Lung (tissue), 12 donors: Measurements from ENCODE around the gene RND3. TPM values are rescaled to one million over a fixed set of nuclear protein-coding genes. Genes with fewer than 3 reads are reported as not detected.
A peak's percentile ranks its signal among the peaks of the same experiment; 100 is the strongest.

Source experiments
- ATAC-seq: fragments of 200-7000 bp; cut with Tn5 transposase; one replicate; pipeline ENCODE4 v1.9.1; 2020; ENCODE audit warnings: moderate number of reproducible peaks; ENCODE audit not compliant: insufficient read depth, low FRiP score
- DNase-seq, 3 donors: peaks; one replicate each; pipeline ENCODE4 v3.0.0-alpha.2; 2013 to 2017
- H3K27ac ChIP-seq, 2 donors: one replicate each; pipeline ENCODE4 v1.5.1; 2013; ENCODE audit warnings: mild to moderate bottlenecking in 2 of 2, moderate library complexity in 2 of 2, control low read depth in 1 of 2, inconsistent platforms in 1 of 2, low read depth in 1 of 2, low read length in 1 of 2
- H3K27me3 ChIP-seq, 3 donors: one replicate each; pipeline ENCODE4 v1.5.1; 2013; ENCODE audit warnings: low read length in 2 of 3; ENCODE audit not compliant: control insufficient read depth in 3 of 3, insufficient read depth in 3 of 3
- H3K36me3 ChIP-seq, 4 donors: one replicate each; pipeline ENCODE4 v1.5.1; 2013; ENCODE audit warnings: low read length in 4 of 4, mild to moderate bottlenecking in 1 of 4, moderate library complexity in 1 of 4; ENCODE audit not compliant: control insufficient read depth in 4 of 4, insufficient read depth in 4 of 4
- H3K4me1 ChIP-seq, 5 donors: one replicate each; pipeline ENCODE4 v1.5.1; 2013; ENCODE audit warnings: low read length in 5 of 5, mild to moderate bottlenecking in 2 of 5, moderate library complexity in 1 of 5; ENCODE audit not compliant: control insufficient read depth in 5 of 5, insufficient read depth in 5 of 5
- H3K4me3 ChIP-seq: one replicate; pipeline ENCODE4 v1.5.1; 2013; ENCODE audit warnings: mild to moderate bottlenecking, control low read depth, moderate library complexity
- H3K9ac ChIP-seq, 2 donors: one replicate each; pipeline ENCODE4 v1.5.1; 2013; ENCODE audit warnings: low read length in 2 of 2, control low read depth in 1 of 2; ENCODE audit not compliant: insufficient read depth in 1 of 2
- H3K9me3 ChIP-seq, 4 donors: one replicate each; pipeline ENCODE4 v1.5.1; 2013; ENCODE audit warnings: low read length in 3 of 4, mild to moderate bottlenecking in 1 of 4, moderate library complexity in 1 of 4; ENCODE audit not compliant: control insufficient read depth in 4 of 4, insufficient read depth in 3 of 4
- WGBS, 2 donors: extraction: QIAGEN DNeasy Blood & Tissue Kit; methylation state at CpG; one replicate each; pipeline ENCODE4 v1.1.7; 2013; 5-methylcytosine and 5-hydroxymethylcytosine counted together
- polyA plus RNA-seq, 2 donors: library from polyadenylated mRNA; stranded (reverse); fragments of 200-250 nt; gene quantifications; one replicate each; pipeline ENCODE4 v1.2.1, GENCODE V29; 2013
- total RNA-seq, 2 donors: library from RNA; depleted of rRNA in 1 of 2; stranded (reverse); fragments of >200 nt in 1 of 2; gene quantifications; one replicate each; pipeline ENCODE4 v1.2.1, GENCODE V29; 2014 to 2021
- TF ChIP-seq, protein P1 (sequence below): IDR thresholded peaks from 2 replicates; pipeline ENCODE4 v1.5.1; 2012; ENCODE audit warnings: mild to moderate bottlenecking; ENCODE audit errors: control extremely low read depth, extremely low read depth
- donor health status: control.
- donor health status: control.
- donor health status: Bipolar disorder and iron deficiency.
- donor health status: healthy.
- donor health status: DM: yes; HTN: yes; CAD: no.

RND3 gene
- total and polyA plus RNA-seq, 4 donors = 23.5 to 43.7 (median 33.4) TPM

DNA sequence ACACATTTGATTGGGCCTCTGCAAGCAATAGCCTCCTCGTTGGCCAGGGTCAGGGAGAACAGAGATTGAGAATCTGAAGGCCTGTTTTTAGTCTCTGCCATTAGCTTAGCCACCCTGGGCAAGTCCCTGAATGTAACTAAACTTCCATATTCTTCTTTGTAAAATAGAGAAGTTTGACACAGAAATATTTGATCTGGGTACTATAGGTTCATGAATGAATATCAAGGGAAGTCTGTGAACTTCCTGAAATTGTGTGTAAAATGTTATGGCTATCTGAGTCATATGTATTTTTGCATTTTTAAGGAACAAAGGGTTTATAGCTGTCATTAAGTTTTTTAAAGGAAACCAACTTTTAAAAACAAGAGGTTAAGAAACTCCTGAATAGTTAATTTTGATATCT is 23.2 kb downstream of the RND3 start:
- H3K27ac ChIP-seq = no peak overlapping the region
- peaks cover 0 to 35% (median 3%) of the 10 kb centered on the region in 5 donors for H3K4me1 ChIP-seq
- no peak for ATAC-seq
- no peaks in the 10 kb centered on the region for H3K27me3 ChIP-seq
- 38 to 70% methylated on average over 1 of the region's 1 CpG for WGBS, 2 donors
- DNase-seq = no peak
- no peak overlapping the region for H3K9ac ChIP-seq
- TF ChIP-seq, protein P1, sequence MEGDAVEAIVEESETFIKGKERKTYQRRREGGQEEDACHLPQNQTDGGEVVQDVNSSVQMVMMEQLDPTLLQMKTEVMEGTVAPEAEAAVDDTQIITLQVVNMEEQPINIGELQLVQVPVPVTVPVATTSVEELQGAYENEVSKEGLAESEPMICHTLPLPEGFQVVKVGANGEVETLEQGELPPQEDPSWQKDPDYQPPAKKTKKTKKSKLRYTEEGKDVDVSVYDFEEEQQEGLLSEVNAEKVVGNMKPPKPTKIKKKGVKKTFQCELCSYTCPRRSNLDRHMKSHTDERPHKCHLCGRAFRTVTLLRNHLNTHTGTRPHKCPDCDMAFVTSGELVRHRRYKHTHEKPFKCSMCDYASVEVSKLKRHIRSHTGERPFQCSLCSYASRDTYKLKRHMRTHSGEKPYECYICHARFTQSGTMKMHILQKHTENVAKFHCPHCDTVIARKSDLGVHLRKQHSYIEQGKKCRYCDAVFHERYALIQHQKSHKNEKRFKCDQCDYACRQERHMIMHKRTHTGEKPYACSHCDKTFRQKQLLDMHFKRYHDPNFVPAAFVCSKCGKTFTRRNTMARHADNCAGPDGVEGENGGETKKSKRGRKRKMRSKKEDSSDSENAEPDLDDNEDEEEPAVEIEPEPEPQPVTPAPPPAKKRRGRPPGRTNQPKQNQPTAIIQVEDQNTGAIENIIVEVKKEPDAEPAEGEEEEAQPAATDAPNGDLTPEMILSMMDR = no peak
- H3K4me3 ChIP-seq = no peak overlapping the region
- H3K9me3 ChIP-seq = no peaks in the 10 kb centered on the region
- H3K36me3 ChIP-seq = peaks cover 0 to 15% (median 5%) of the 10 kb centered on the region in 4 donors

DNA sequence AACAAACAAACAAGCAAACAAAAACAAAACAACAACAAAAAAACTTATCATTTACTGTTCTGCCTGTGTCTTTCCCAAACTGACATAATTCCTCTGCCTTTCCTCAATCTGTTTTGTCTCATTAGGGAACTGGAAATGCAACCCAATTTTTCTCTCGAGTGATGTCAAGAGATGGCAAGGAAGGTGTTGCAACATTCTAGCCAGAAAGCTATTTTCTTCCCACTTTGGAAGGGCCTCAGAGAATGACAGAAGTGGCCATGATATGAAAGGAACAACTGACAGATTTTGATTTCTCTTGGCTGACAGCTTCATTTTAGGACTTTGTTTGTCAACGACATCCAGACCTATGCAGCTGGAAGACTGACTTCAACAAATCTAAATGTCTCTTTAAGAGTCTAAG is 24.7 kb downstream of the RND3 start:
- H3K9me3 ChIP-seq = no peaks in the 10 kb centered on the region
- no peak for ATAC-seq
- 58 to 71% methylated on average over 2 of the region's 2 CpGs for WGBS, 2 donors
- H3K4me1 ChIP-seq = peaks cover 0 to 23% (median 3%) of the 10 kb centered on the region in 5 donors
- no peak overlapping the region for H3K9ac ChIP-seq
- H3K27me3 ChIP-seq = no peaks in the 10 kb centered on the region
- TF ChIP-seq, protein P1 = no peak
- H3K36me3 ChIP-seq = peaks cover 0 to 3% (median 0%) of the 10 kb centered on the region in 4 donors
- no peak overlapping the region for H3K27ac ChIP-seq
- peak in 2 of 3 donors; percentile 57 to 79 for DNase-seq
- H3K4me3 ChIP-seq = no peak overlapping the region

DNA sequence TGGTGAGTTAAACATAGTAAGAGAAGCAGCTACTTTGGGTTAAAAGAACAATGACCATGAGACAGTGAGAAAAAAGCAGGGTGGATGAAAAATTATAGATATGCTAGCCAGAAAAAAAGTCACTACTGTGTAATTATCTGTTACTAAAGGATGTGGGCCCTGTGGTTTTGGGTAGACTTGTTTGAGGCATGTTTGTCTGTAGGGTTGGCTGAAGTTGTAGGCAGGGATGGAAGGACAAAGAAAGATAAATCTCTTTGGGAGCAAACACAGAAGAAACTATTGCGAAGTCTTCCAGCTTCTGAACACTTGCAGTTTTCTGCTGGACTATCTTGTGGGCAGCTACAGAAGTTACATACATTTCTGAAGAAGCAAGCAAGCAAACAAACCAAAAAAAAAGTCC is 28.2 kb downstream of the RND3 start:
- 89 to 91% methylated on average over 1 of the region's 1 CpG for WGBS, 2 donors
- TF ChIP-seq, protein P1 = no peak

DNA sequence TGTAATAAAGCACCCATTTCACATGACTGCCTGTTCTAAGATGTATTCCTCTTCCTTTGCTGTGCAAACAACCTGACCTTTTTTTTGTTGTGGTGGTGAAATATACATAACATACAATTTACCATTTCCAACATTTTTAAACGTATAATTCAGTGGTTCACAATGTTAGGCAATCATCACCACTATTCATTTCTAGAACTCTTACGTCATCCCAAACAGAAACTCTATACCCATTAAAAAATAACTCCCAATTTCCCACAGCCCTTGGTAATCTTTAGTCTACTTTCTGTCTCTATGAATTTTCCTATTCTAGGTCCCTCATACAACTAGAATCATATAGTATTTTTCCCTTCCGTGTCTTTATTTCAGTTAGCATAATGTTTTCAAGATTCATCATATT is 36.7 kb downstream of the RND3 start:
- TF ChIP-seq, protein P1 = no peak
- ATAC-seq = no peak
- no peak for DNase-seq
- H3K9ac ChIP-seq = no peak overlapping the region
- H3K27me3 ChIP-seq = no peaks in the 10 kb centered on the region
- H3K27ac ChIP-seq = no peak overlapping the region
- peaks cover 0 to 2% (median 0%) of the 10 kb centered on the region in 4 donors for H3K9me3 ChIP-seq
- WGBS, 2 donors = 74 to 78% methylated on average over 3 of the region's 3 CpGs
- no peaks in the 10 kb centered on the region for H3K36me3 ChIP-seq
- no peak overlapping the region for H3K4me3 ChIP-seq
- H3K4me1 ChIP-seq = no peaks in the 10 kb centered on the region

More for the DNA sequence above, 28.2 kb downstream of the RND3 start:
- ATAC-seq = no peak
- peaks cover 0 to 11% (median 0%) of the 10 kb centered on the region in 5 donors for H3K4me1 ChIP-seq
- H3K36me3 ChIP-seq = no peaks in the 10 kb centered on the region
- no peak overlapping the region for H3K4me3 ChIP-seq
- no peak overlapping the region for H3K27ac ChIP-seq
- H3K9ac ChIP-seq = no peak overlapping the region
- no peaks in the 10 kb centered on the region for H3K9me3 ChIP-seq
- H3K27me3 ChIP-seq = no peaks in the 10 kb centered on the region
- DNase-seq = peak in 1 of 3 donors; percentile 62
